Activated CD8-positive, alpha-beta memory T cell treated with anti-CD3 and anti-CD28 coated beads, Interleukin-2, amount 50 U/mL, for 48 hours (primary cell): Measurements from ENCODE around the gene ANTKMT.
"Not testable (repeated sequence)": the region's sequence is repeated elsewhere in the genome, so short reads cannot be mapped to it uniquely, and the experiment has no call there.

Source experiments
- DNase-seq: peaks from one replicate; pipeline ENCODE4 v3.0.0-alpha.2; 2020

The ANTKMT gene

GRCh38 chr16:746637-747036 lies 25.7 kb downstream of the ANTKMT start:
- DNase-seq, result no peak

GRCh38 chr16:747978-748746 lies 27.2 kb downstream of the ANTKMT start:
- DNase-seq, result no peak

GRCh38 chr16:749010-749409 lies 28.1 kb downstream of the ANTKMT start:
- no peak for DNase-seq

GRCh38 chr16:750485-750884 lies 29.5 kb downstream of the ANTKMT start:
- DNase-seq, result no peak

- DNase-seq, result no peak
These were observed 30.4 kb downstream of the ANTKMT start for GRCh38 chr16:751152-752006.

- DNase-seq, result no peak
These were observed 31.0 kb downstream of the ANTKMT start for GRCh38 chr16:752007-752312.

GRCh38 chr16:754121-754607 lies 33.2 kb downstream of the ANTKMT start:
- DNase-seq, result not testable (repeated sequence)

GRCh38 chr16:754656-755055 lies 33.7 kb downstream of the ANTKMT start:
- DNase-seq, result no peak

GRCh38 chr16:756428-756827 lies 35.5 kb downstream of the ANTKMT start:
- DNase-seq, result no peak

GRCh38 chr16:759110-759910 lies 38.4 kb downstream of the ANTKMT start:
- DNase-seq, result no peak

GRCh38 chr16:760065-760464 lies 39.1 kb downstream of the ANTKMT start:
- DNase-seq, result no peak

- DNase-seq, result no peak
These were observed 39.8 kb downstream of the ANTKMT start, which contains the start of gene MSLN for GRCh38 chr16:760545-761343. MSLN (plus strand) TSS chr16:760734; CDS start chr16:762681, 1,947 bp downstream.

GRCh38 chr16:761625-762513 lies 40.9 kb downstream of the ANTKMT start:
- no peak for DNase-seq

- no peak for DNase-seq
These were observed 41.8 kb downstream of the ANTKMT start for GRCh38 chr16:762595-763268.

- DNase-seq, result no peak
These were observed 42.6 kb downstream of the ANTKMT start for GRCh38 chr16:763369-764183.

- no peak for DNase-seq
These were observed 43.3 kb downstream of the ANTKMT start for GRCh38 chr16:764184-764750.

- DNase-seq, result no peak
These were observed 44.0 kb downstream of the ANTKMT start for GRCh38 chr16:764848-765487.

GRCh38 chr16:765488-765865 lies 44.5 kb downstream of the ANTKMT start:
- no peak for DNase-seq
